Upper lobe of left lung (tissue), 6 donors: Measurements from ENCODE around the gene PIK3CD. TPM values are rescaled to one million over a fixed set of nuclear protein-coding genes. Genes with fewer than 3 reads are reported as not detected.

Source experiments
- ATAC-seq, 2 donors: fragments of 200-7000 bp; cut with Tn5 transposase; one replicate each; pipeline ENCODE4 v1.9.1; 2022; ENCODE audit warnings: mild to moderate bottlenecking in 2 of 2, moderate library complexity in 2 of 2; ENCODE audit not compliant: low FRiP score in 2 of 2
- DNase-seq, 2 donors: peaks; one replicate each; pipeline ENCODE4 v3.0.0-alpha.2; 2019 to 2020
- H3K27ac ChIP-seq, 4 donors: fragments of 200-600 bp; sonication (generic); one replicate each; pipeline ENCODE4 v1.5.1; 2016 to 2019
- H3K27me3 ChIP-seq, 4 donors: fragments of 200-600 bp; sonication (generic); one replicate each; pipeline ENCODE4 v1.5.1; 2017 to 2019
- H3K36me3 ChIP-seq, 4 donors: fragments of 200-600 bp; sonication (generic); one replicate each; pipeline ENCODE4 v1.5.1; 2016 to 2019
- H3K4me1 ChIP-seq, 4 donors: fragments of 200-600 bp; sonication (generic); one replicate each; pipeline ENCODE4 v1.5.1; 2018 to 2019
- H3K4me3 ChIP-seq, 4 donors: fragments of 200-600 bp; sonication (generic); one replicate each; pipeline ENCODE4 v1.5.1; 2017 to 2019; ENCODE audit warnings: mild to moderate bottlenecking in 2 of 4, moderate library complexity in 1 of 4
- H3K9me3 ChIP-seq, 4 donors: fragments of 200-600 bp; sonication (generic); one replicate each; pipeline ENCODE4 v1.5.1; 2018 to 2019
- CTCF ChIP-seq, 6 experiments: fragments of 450-650 bp in 4 of 6; fragments of 200-600 bp in 2 of 6; sonication (generic) in 2 of 6; IDR thresholded peaks; one replicate each; pipeline ENCODE4 v1.5.1; 2016 to 2019; ENCODE audit warnings: antibody characterized with exemption in 6 of 6
- EP300 ChIP-seq, 4 donors: sonication (generic); formaldehyde crosslinking; IDR thresholded peaks; one replicate each; pipeline ENCODE4 v1.5.1; 2017; ENCODE audit warnings: antibody characterized with exemption in 4 of 4, control low read depth in 2 of 4
- POLR2A ChIP-seq, 4 donors: fragments of 450-650 bp; IDR thresholded peaks; one replicate each; pipeline ENCODE4 v1.5.1; 2016 to 2017; ENCODE audit warnings: antibody characterized with exemption in 4 of 4, mild to moderate bottlenecking in 2 of 4
- POLR2AphosphoS5 ChIP-seq, 2 donors: sonication (generic); formaldehyde crosslinking; IDR thresholded peaks; one replicate each; pipeline ENCODE4 v1.5.1; 2017; ENCODE audit warnings: antibody characterized with exemption in 2 of 2
- WGBS, 2 donors: methylation state at CpG; one replicate each; pipeline ENCODE4 v1.1.5; 2017 to 2018; 5-methylcytosine and 5-hydroxymethylcytosine counted together
- total RNA-seq, 6 donors: library from RNA; depleted of rRNA in 4 of 6; stranded (reverse); fragments of >200 nt in 4 of 6; gene quantifications; one replicate each; pipeline versions ENCODE4 v1.1.0 to v1.2.1, GENCODE V29; 2016 to 2021
- donor health status: DM: no; HTN: no; CAD: no; lungs with moderate emphysema.
- donor health status: DM: no; HTN: yes; CAD: no; lungs with severe emphysema.

The PIK3CD gene
- total RNA-seq, 6 donors from 2014 or later = 19.0 to 56.6 (median 24.2) TPM

GRCh38 chr1:9763914-9764313 is 112.4 kb downstream of the PIK3CD start:
- TF ChIP-seq EP300 (IDR thresholded peaks at IDR 0.05) = no peak
- no peak for TF ChIP-seq CTCF (IDR thresholded peaks at IDR 0.05)
- TF ChIP-seq POLR2A (IDR thresholded peaks at IDR 0.05) = no peak
- no peak for DNase-seq
- peaks cover 0 to 2% (median 0%) of the 10 kb centered on the region in 4 donors for H3K4me1 ChIP-seq
- no peak overlapping the region for H3K4me3 ChIP-seq
- WGBS, 2 donors = 71 to 90% methylated on average over 2 of the region's 2 CpGs
- no peak overlapping the region for H3K27ac ChIP-seq
- H3K27me3 ChIP-seq = no peaks in the 10 kb centered on the region
- ATAC-seq = no peak
- H3K9me3 ChIP-seq = no peaks in the 10 kb centered on the region
- H3K36me3 ChIP-seq = peaks cover 0 to 8% (median 3%) of the 10 kb centered on the region in 4 donors

GRCh38 chr1:9764550-9764949 is 113.0 kb downstream of the PIK3CD start:
- no peak for TF ChIP-seq CTCF (IDR thresholded peaks at IDR 0.05)
- TF ChIP-seq EP300 (IDR thresholded peaks at IDR 0.05) = no peak
- TF ChIP-seq POLR2A (IDR thresholded peaks at IDR 0.05) = no peak
- TF ChIP-seq POLR2AphosphoS5 (IDR thresholded peaks at IDR 0.05) = no peak
- ATAC-seq (no peak), DNase-seq (no peak)
- Histone ChIP-seq H3K27ac (no peak overlapping the region), H3K27me3 (no peaks in the 10 kb centered on the region), H3K4me1 (no peaks in the 10 kb centered on the region), H3K36me3 (peaks cover 0 to 8% (median 3%) of the 10 kb centered on the region in 4 donors), H3K4me3 (no peak overlapping the region), H3K9me3 (no peaks in the 10 kb centered on the region)
- 83% methylated on average over 3 of the region's 3 CpGs for WGBS, 2 donors

GRCh38 chr1:9766759-9767442 is 115.4 kb downstream of the PIK3CD start:
- ATAC-seq (no peak), DNase-seq (no peak)
- no peak overlapping the region for H3K4me3 ChIP-seq
- no peak for TF ChIP-seq POLR2A (IDR thresholded peaks at IDR 0.05)
- TF ChIP-seq POLR2AphosphoS5 (IDR thresholded peaks at IDR 0.05) = no peak
- TF ChIP-seq CTCF (IDR thresholded peaks at IDR 0.05) = no peak
- TF ChIP-seq EP300 (IDR thresholded peaks at IDR 0.05) = no peak
- H3K36me3 ChIP-seq = peaks cover 0 to 11% (median 3%) of the 10 kb centered on the region in 4 donors
- H3K4me1 ChIP-seq = no peaks in the 10 kb centered on the region
- no peaks in the 10 kb centered on the region for H3K9me3 ChIP-seq
- WGBS, 2 donors = 95 to 96% methylated on average over 15 of the region's 15 CpGs
- no peaks in the 10 kb centered on the region for H3K27me3 ChIP-seq
- H3K27ac ChIP-seq = no peak overlapping the region

GRCh38 chr1:9767964-9768668 is 116.6 kb downstream of the PIK3CD start:
- H3K9me3 ChIP-seq = no peaks in the 10 kb centered on the region

More at GRCh38 chr1:9767964-9768668, 116.6 kb downstream of the PIK3CD start:
- peaks cover 0 to 20% (median 7%) of the 10 kb centered on the region in 4 donors for H3K36me3 ChIP-seq
- no peaks in the 10 kb centered on the region for H3K4me1 ChIP-seq
- H3K27ac ChIP-seq = no peak overlapping the region
- H3K4me3 ChIP-seq = no peak overlapping the region
- H3K27me3 ChIP-seq = no peaks in the 10 kb centered on the region
- TF ChIP-seq EP300 (IDR thresholded peaks at IDR 0.05) = no peak
- no peak for TF ChIP-seq POLR2A (IDR thresholded peaks at IDR 0.05)
- no peak for TF ChIP-seq CTCF (IDR thresholded peaks at IDR 0.05)
- no peak for TF ChIP-seq POLR2AphosphoS5 (IDR thresholded peaks at IDR 0.05)
- ATAC-seq (no peak), DNase-seq (no peak)
- 95 to 97% methylated on average over 7 to 14 of the region's 24 CpGs for WGBS, 2 donors
